OCI-LY1 (cell line): ENCODE measurements around the gene SYK.

ENCODE experiments used
- EZH2 ChIP-seq: fragments of 200-600 bp; sonication (generic), shearing (Covaris generic); IDR thresholded peaks from 2 replicates; pipeline ENCODE4 v1.8.0; 2017; ENCODE audit warnings: borderline replicate concordance, mixed run types, mild to moderate bottlenecking, antibody characterized with exemption, low read length, moderate library complexity, mixed read lengths
- TF ChIP-seq, protein P1 (sequence below): fragments of 200-600 bp; sonication (generic), shearing (Covaris generic); IDR thresholded peaks from 2 replicates; pipeline ENCODE4 v1.5.1; 2017; ENCODE audit warnings: mild to moderate bottlenecking, antibody characterized with exemption, low read length, moderate library complexity, mixed read lengths

DNA sequence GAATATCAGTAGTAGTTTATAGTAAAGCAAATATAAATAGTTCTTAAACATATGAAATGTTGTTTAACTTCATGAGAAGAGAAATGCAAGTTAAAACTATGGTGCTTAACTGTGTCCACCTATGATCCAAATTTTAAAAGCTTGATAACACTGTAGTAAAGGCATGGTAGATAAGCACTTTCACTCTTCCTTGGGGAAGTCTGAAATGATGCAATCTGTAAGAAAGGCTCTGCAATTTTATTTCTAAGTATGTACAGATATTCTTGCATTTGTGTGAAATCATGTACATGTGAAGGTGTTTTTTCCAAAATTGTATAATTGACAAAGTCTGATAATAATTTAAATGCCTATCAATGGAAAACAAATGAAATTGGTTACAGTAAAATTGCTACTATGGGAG, 66.9 kb downstream of the SYK start:
- no peak for TF ChIP-seq EZH2
- TF ChIP-seq, protein P1, sequence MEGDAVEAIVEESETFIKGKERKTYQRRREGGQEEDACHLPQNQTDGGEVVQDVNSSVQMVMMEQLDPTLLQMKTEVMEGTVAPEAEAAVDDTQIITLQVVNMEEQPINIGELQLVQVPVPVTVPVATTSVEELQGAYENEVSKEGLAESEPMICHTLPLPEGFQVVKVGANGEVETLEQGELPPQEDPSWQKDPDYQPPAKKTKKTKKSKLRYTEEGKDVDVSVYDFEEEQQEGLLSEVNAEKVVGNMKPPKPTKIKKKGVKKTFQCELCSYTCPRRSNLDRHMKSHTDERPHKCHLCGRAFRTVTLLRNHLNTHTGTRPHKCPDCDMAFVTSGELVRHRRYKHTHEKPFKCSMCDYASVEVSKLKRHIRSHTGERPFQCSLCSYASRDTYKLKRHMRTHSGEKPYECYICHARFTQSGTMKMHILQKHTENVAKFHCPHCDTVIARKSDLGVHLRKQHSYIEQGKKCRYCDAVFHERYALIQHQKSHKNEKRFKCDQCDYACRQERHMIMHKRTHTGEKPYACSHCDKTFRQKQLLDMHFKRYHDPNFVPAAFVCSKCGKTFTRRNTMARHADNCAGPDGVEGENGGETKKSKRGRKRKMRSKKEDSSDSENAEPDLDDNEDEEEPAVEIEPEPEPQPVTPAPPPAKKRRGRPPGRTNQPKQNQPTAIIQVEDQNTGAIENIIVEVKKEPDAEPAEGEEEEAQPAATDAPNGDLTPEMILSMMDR, result no peak
